Tibial artery (tissue), 4 donors: ENCODE results near the gene COPB2.

ENCODE experiments used
- DNase-seq, 2 donors: peaks; one replicate each; pipeline ENCODE4 v3.0.0-alpha.2; 2019
- H3K27ac ChIP-seq, 2 donors: fragments of 200-600 bp; sonication (generic) in 1 of 2; 1 replicate in 1 of 2; 2 replicates in 1 of 2; pipeline ENCODE4 v1.5.1; 2018 to 2019; ENCODE audit warnings: mild to moderate bottlenecking in 1 of 2
- H3K27me3 ChIP-seq, 2 donors: fragments of 200-600 bp; sonication (generic) in 1 of 2; one replicate each; pipeline versions ENCODE4 v1.5.1 to v1.6.0; 2016 to 2019
- H3K36me3 ChIP-seq, 3 donors: fragments of 200-600 bp; sonication (generic) in 2 of 3; one replicate each; pipeline ENCODE4 v1.5.1; 2016 to 2019; ENCODE audit warnings: mild to moderate bottlenecking in 2 of 3
- H3K4me1 ChIP-seq, 4 donors: fragments of 200-600 bp; sonication (generic) in 2 of 4; 1 replicate in 3 of 4; 2 replicates in 1 of 4; pipeline ENCODE4 v1.5.1; 2016 to 2019
- H3K4me3 ChIP-seq, 2 donors: fragments of 200-600 bp; sonication (generic) in 1 of 2; 1 replicate in 1 of 2; 2 replicates in 1 of 2; pipeline ENCODE4 v1.5.1; 2018 to 2019; ENCODE audit warnings: mild to moderate bottlenecking in 2 of 2
- H3K9me3 ChIP-seq, 3 donors: fragments of 200-600 bp; sonication (generic) in 1 of 3; one replicate each; pipeline ENCODE4 v1.5.1; 2016 to 2019
- CTCF ChIP-seq, 2 experiments: fragments of 200-600 bp in 1 of 2; fragments of 450-650 bp in 1 of 2; IDR thresholded peaks; one replicate each; pipeline ENCODE4 v1.5.1; 2017 to 2019; ENCODE audit warnings: antibody characterized with exemption in 2 of 2, mild to moderate bottlenecking in 1 of 2, moderate library complexity in 1 of 2
- intact Hi-C: fragments of 100-400 bp; cut with DNase I; formaldehyde crosslinking; loops from one replicate; pipeline ENCODE4 v1.15.0; 2023; ENCODE audit warnings: low total_unique reads

Gene COPB2

GRCh38 chr3:139327231-139327630 is 62.2 kb downstream of the COPB2 start:
- H3K27ac ChIP-seq: no peak overlapping the region
- TF ChIP-seq CTCF (IDR thresholded peaks at IDR 0.05): no peak
- H3K9me3 ChIP-seq: no peaks in the 10 kb centered on the region
- H3K4me1 ChIP-seq: peaks cover 0 to 7% (median 0%) of the 10 kb centered on the region in 4 donors
- no peaks in the 10 kb centered on the region for H3K36me3 ChIP-seq
- peaks cover 0 to 20% of the 10 kb centered on the region in 2 donors for H3K27me3 ChIP-seq
- intact Hi-C loops: loop anchor here (10.0 kb wide), 1 partner anchor 392 kb away; no protein-coding TSS in a partner anchor
- H3K4me3 ChIP-seq: no peak overlapping the region
- DNase-seq: no peak

GRCh38 chr3:139326707-139327106 is 62.7 kb downstream of the COPB2 start:
- Histone ChIP-seq H3K27me3 (peaks cover 0 to 17% of the 10 kb centered on the region in 2 donors), H3K9me3 (no peaks in the 10 kb centered on the region), H3K4me1 (peaks cover 0 to 7% (median 0%) of the 10 kb centered on the region in 4 donors), H3K27ac (no peak overlapping the region), H3K4me3 (no peak overlapping the region), H3K36me3 (no peaks in the 10 kb centered on the region)
- no peak for TF ChIP-seq CTCF (IDR thresholded peaks at IDR 0.05)
- DNase-seq: no peak
- intact Hi-C loops: loop anchor here (10.0 kb wide), 1 partner anchor 392 kb away; no protein-coding TSS in a partner anchor

- Histone ChIP-seq H3K27ac (no peak overlapping the region), H3K4me3 (no peak overlapping the region), H3K9me3 (no peaks in the 10 kb centered on the region), H3K36me3 (no peaks in the 10 kb centered on the region), H3K27me3 (peaks cover 0 to 14% of the 10 kb centered on the region in 2 donors), H3K4me1 (peaks cover 0 to 7% (median 0%) of the 10 kb centered on the region in 4 donors)
- no peak for DNase-seq
- no peak for TF ChIP-seq CTCF (IDR thresholded peaks at IDR 0.05)
- intact Hi-C loops: loop anchor here (10.0 kb wide), 1 partner anchor 391 kb away; no protein-coding TSS in a partner anchor
Measured at GRCh38 chr3:139326131-139326530, 63.3 kb downstream of the COPB2 start.

GRCh38 chr3:139325551-139325950 is 63.9 kb downstream of the COPB2 start:
- H3K36me3 ChIP-seq: no peaks in the 10 kb centered on the region
- no peak for DNase-seq
- no peak overlapping the region for H3K27ac ChIP-seq
- no peak overlapping the region for H3K4me3 ChIP-seq
- intact Hi-C loops: loop anchor here (10.0 kb wide), 1 partner anchor 391 kb away; no protein-coding TSS in a partner anchor
- H3K9me3 ChIP-seq: no peaks in the 10 kb centered on the region
- H3K27me3 ChIP-seq: peaks cover 0 to 10% of the 10 kb centered on the region in 2 donors
- TF ChIP-seq CTCF (IDR thresholded peaks at IDR 0.05): no peak
- peaks cover 0 to 7% (median 0%) of the 10 kb centered on the region in 4 donors for H3K4me1 ChIP-seq

GRCh38 chr3:139324456-139324855 is 65.0 kb downstream of the COPB2 start:
- H3K27me3 ChIP-seq: peaks cover 0 to 2% of the 10 kb centered on the region in 2 donors
- intact Hi-C loops: loop anchor here (5.0 to 10.0 kb wide), 2 partner anchors 217 to 390 kb away; no protein-coding TSS in a partner anchor
- no peaks in the 10 kb centered on the region for H3K9me3 ChIP-seq
- H3K4me1 ChIP-seq: peaks cover 0 to 6% (median 0%) of the 10 kb centered on the region in 4 donors
- DNase-seq: no peak
- H3K27ac ChIP-seq: no peak overlapping the region
- no peak for TF ChIP-seq CTCF (IDR thresholded peaks at IDR 0.05)
- H3K4me3 ChIP-seq: no peak overlapping the region
- H3K36me3 ChIP-seq: no peaks in the 10 kb centered on the region
